DMS153 treated with DMSO at 0.1 percent for 48 hours (cell line): Measurements from ENCODE around the gene CRIP3.

Experiments used
- DNase-seq: peaks from one replicate; lab custom pipeline; 2025; ENCODE audit not compliant: unreplicated experiment; lab: John Stamatoyannopoulos, UW

CRIP3 gene

GRCh38 chr6:43258180-43258579, 50.4 kb downstream of the CRIP3 start:
- no peak for DNase-seq

- DNase-seq: no peak
These were observed 51.1 kb downstream of the CRIP3 start for GRCh38 chr6:43257367-43258145.

DNA sequence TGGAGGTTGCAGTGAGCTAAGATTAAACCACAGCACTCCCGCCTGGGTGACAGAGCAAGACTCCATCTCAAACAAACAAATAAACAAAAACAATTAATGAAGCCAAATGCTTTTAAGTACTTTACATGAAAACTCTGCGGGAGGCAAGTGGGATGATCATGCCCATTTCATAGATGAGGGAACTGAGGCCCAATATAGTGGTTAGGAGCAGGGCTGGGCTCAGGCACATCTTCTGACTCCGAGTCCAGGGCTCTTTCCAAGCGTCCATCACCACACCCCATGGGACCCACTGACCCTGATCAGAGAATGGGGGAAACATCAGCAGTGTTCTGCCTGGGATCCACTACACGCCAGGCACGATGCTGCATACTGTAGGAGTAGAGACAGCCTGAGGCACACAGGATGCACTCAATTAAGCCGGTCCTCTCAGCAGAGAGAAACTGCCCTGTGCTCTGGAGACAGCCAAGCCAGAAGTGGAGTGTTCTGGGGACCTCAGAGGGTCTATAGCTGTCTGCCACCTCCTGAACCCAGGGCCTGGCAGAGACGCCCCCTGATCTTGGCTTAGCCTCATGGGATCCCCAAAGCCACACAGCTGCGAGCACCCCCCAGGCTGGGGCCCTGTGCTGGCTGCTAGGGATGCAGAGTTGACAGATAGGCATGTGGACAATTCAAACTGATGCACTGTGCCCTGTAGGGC, 51.8 kb downstream of the CRIP3 start:
- no peak for DNase-seq
